PFSK-1 (cell line): ENCODE data around the gene CCDC124.

ENCODE experiments used
- FOXP2 ChIP-seq: optimal IDR thresholded peaks from 2 replicates; pipeline ENCODE3; 2011; ENCODE audit warnings: borderline replicate concordance, control low read depth, inconsistent platforms; ENCODE audit not compliant: insufficient read depth; ENCODE audit errors: extremely low read length, extremely low read depth
- POLR2AphosphoS5 ChIP-seq: IDR thresholded peaks from 2 replicates; pipeline ENCODE4 v1.6.1; 2012; ENCODE audit warnings: low read depth, mild to moderate bottlenecking, control low read depth, low read length, moderate library complexity
- SIN3A ChIP-seq: IDR thresholded peaks from 2 replicates; pipeline ENCODE4 v1.6.1; 2012; ENCODE audit warnings: mild to moderate bottlenecking, low read length, moderate library complexity, borderline replicate concordance; ENCODE audit not compliant: insufficient read depth
- TAF1 ChIP-seq: IDR thresholded peaks from 2 replicates; pipeline ENCODE4 v1.6.1; 2012; ENCODE audit warnings: low read length, control low read depth, borderline replicate concordance; ENCODE audit not compliant: insufficient read depth
- TF ChIP-seq, protein P1 (sequence below), 2 experiments: IDR thresholded peaks; 2 replicates each; pipeline versions ENCODE4 v1.6.1 to v1.8.0; 2011 to 2012; ENCODE audit warnings: low read depth in 2 of 2, low read length in 2 of 2, control low read depth in 1 of 2, inconsistent platforms in 1 of 2, mild to moderate bottlenecking in 1 of 2, moderate library complexity in 1 of 2; ENCODE audit not compliant: insufficient read depth in 1 of 2

CCDC124 gene

DNA sequence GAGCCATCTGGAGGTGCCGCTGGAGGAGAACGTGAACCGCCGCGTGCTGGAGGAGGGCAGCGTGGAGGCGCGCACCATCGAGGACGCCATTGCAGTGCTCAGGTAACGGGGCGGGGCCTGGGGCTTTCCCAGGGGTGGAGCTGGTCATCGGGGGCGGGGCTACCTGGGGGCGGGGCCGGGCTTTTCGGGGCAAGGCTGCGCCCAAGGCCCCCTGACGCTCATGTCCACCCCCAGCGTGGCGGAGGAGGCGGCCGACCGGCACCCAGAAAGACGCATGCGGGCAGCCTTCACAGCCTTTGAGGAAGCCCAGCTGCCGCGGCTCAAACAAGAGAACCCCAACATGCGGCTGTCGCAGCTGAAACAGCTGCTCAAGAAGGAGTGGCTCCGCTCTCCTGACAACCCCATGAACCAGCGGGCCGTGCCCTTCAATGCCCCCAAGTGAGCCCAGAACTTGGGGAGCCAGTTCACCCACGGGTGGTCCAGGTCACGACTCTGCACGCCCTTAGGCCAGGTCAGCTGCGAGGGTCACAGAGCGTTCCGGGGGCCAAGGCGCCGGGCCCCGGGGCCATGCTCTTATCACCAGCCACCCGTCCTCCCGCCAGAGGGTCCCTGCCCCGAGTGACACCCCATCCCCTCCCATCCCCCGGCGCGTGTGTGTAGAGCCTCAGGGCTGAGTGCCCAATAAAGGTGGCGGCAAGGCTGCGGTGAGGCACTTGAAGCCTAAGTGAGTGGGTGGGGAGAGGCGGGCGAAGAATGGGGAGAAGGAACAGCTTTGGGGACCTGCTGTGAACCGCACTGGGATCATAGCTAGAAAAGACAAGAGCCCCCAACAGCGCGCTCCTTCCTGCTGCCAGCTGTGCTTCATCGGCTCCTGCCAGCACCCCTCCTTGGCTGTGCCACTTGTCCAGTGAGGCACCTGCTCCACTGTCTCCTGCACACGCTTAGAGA is 10.7 kb downstream of the CCDC124 start:
- TF ChIP-seq, protein P1, sequence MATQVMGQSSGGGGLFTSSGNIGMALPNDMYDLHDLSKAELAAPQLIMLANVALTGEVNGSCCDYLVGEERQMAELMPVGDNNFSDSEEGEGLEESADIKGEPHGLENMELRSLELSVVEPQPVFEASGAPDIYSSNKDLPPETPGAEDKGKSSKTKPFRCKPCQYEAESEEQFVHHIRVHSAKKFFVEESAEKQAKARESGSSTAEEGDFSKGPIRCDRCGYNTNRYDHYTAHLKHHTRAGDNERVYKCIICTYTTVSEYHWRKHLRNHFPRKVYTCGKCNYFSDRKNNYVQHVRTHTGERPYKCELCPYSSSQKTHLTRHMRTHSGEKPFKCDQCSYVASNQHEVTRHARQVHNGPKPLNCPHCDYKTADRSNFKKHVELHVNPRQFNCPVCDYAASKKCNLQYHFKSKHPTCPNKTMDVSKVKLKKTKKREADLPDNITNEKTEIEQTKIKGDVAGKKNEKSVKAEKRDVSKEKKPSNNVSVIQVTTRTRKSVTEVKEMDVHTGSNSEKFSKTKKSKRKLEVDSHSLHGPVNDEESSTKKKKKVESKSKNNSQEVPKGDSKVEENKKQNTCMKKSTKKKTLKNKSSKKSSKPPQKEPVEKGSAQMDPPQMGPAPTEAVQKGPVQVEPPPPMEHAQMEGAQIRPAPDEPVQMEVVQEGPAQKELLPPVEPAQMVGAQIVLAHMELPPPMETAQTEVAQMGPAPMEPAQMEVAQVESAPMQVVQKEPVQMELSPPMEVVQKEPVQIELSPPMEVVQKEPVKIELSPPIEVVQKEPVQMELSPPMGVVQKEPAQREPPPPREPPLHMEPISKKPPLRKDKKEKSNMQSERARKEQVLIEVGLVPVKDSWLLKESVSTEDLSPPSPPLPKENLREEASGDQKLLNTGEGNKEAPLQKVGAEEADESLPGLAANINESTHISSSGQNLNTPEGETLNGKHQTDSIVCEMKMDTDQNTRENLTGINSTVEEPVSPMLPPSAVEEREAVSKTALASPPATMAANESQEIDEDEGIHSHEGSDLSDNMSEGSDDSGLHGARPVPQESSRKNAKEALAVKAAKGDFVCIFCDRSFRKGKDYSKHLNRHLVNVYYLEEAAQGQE (IDR thresholded peaks at IDR 0.05; ENCODE audit: insufficient read depth in 1 of 2, low read depth in 2 of 2, low read length in 2 of 2): no peak
- TF ChIP-seq POLR2AphosphoS5: no peak
- TF ChIP-seq TAF1: no peak
- TF ChIP-seq SIN3A: no peak
- TF ChIP-seq FOXP2: no peak

DNA sequence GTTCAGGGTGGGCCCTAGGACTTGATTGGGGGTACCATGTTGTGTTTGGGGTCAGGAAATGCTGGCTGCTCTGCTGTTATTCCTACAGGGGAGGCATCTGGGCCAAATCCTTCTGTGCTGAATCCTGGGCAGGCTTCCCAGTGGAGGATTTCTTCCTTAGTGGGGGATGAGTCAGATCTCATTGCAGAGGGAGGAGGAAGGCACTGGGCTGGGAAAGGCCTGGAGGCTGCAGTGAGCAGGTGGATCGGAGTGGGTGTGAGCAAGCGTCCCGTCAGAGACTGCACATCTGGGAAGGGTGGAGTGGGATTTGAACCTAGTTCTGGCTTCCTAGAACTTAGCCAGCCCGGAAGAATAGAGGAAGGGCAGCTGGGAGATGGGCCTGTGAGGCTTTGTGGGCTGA is 11.5 kb downstream of the CCDC124 start:
- TF ChIP-seq, protein P1 (IDR thresholded peaks at IDR 0.05; ENCODE audit: insufficient read depth in 1 of 2, low read depth in 2 of 2, low read length in 2 of 2): no peak
- TF ChIP-seq FOXP2 (no peak), SIN3A (no peak), POLR2AphosphoS5 (no peak), TAF1 (no peak)

DNA sequence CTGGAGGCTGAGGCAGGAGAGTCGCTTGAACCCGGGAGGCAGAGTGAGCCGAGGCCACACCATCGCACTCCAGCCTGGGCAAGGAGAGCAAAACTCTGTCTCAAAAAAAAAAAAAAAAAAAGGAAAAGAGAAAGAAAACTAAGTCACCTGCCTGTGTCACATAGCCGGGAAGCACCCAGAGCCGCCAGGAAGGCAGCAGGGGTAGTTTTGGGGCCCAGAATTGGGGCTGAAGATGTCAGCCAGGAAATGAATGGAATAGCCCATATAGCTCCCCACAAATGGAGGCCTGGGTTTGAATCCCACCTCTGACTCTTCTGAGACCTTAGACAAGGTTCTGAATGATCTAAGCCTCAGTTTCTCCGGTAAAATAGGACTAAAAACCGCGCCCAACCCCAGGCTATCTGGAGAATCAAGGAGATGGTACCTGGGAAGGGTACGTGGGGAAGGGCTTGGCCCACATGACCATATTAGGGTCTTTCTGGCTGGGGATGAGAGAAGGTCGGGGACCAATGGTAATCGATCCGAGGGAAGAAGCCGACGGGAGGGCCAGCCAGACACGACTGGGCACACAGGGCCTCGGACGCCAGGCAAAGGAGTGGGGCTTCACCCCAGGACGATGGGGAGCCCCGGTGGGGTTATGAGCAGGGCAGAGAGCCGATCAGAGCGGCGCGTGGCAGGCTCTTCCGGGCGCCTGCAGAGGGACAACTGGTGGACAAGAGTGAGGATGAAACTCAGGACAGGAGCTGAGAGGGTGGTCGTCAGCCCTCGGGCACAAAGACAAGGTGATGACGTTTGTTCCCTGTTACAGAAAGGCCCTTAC is 14.4 kb downstream of the CCDC124 start:
- no peak for TF ChIP-seq SIN3A
- TF ChIP-seq, protein P1 (IDR thresholded peaks at IDR 0.05; ENCODE audit: insufficient read depth in 1 of 2, low read depth in 2 of 2, low read length in 2 of 2): no peak
- TF ChIP-seq TAF1: no peak
- TF ChIP-seq FOXP2: no peak
- TF ChIP-seq POLR2AphosphoS5: no peak

DNA sequence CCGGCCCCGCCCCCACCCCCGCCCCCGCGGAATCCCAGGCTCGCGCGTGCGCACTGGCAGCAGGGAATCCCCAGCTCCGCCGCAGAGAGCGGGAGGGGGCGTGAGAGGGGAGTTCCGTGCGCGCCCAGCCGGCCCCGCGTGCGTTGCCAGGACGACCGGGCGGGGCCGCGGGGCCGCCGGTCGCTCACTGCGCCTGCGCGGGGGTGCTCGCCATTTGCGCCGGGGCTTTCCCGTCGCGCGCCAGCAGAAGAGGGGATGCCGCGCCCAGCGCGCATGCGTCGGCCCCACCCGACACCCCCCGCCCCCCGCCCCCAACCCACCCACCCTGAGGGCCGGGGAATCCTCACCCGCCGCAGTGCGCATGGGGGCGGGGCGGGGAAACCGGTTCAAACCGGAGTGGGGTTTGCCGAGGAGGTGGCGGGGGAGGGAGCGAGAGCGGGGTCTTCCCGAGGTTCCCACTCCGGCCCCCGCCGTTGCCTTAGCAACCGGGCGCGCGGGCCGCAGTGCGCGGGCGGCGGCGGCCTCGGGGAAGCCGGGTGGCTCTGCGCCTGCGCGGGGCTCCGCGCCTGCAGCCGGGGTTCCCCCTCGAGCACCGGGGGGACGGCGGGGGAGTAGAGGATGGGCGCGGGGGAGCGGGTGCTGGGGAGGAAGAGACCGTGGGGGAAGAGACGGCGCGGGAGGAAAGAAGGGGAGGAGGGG is 15.1 kb downstream of the CCDC124 start:
- TF ChIP-seq, protein P1 (IDR thresholded peaks at IDR 0.05; ENCODE audit: insufficient read depth in 1 of 2, low read depth in 2 of 2, low read length in 2 of 2): no peak
- peak; percentile 85 for TF ChIP-seq FOXP2
- TF ChIP-seq SIN3A: 0 out of 2 replicates have a peak, but pooled peaks have one; percentile 67
- TF ChIP-seq TAF1: no peak
- no peak for TF ChIP-seq POLR2AphosphoS5
